GM21786 (cell line): Measurements from ENCODE around the gene RPL9.
"Not testable (repeated sequence)": the region's sequence is repeated elsewhere in the genome, so short reads cannot be mapped to it uniquely, and the experiment has no call there.

Experiments
- ATAC-seq: cut with Tn5 transposase; IDR thresholded peaks from one replicate; pipeline ENCODE4 v1.9.1; 2021; ENCODE audit not compliant: unreplicated experiment

Gene RPL9

DNA sequence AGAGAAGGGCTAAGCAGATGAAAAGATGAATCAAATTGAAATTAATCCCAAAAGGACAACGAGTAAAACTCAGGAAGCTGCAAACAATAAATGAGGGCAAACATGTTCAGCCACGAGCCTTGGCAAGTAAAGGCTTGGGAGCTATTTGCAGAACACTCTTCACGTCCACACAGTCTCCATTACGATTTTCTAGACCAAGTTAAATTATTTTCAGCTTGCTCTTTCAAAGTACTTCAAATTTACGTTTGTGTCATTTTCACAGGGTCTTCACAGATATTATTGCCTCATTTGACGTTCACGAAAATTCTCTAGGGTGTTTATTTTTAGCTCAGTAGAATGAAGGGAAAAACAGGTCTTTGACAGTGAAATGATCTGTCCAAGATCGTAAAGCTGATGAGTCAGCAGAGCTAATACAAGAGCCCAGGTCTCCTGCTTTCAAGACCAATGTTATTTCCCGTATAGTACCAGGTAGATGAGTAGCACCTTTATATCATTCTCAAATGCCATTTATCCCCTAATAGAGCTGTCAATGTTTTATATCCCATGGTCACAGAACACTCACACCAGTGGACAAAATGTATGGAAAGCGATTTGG lies 31.1 kb downstream of the RPL9 start:
- ATAC-seq = no peak

DNA sequence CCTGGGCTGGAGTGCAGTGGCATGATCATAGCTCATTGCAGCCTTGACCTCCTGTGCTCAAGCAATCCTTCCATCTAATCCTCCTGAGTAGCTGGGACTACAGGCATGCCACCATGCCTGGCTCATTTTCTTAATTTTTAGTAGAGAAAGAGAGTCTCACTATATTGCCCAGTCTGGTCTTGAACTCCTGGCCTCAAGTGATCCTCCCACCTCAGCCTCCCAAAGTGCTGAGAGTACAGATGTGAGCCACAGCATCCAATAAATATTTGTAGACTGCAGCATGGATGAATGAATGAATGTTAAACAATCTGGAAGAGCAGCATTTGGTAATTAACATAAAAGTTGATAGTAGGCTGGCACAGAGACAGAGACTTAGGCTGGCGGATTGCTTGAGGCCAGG lies 32.0 kb downstream of the RPL9 start:
- no peak for ATAC-seq

DNA sequence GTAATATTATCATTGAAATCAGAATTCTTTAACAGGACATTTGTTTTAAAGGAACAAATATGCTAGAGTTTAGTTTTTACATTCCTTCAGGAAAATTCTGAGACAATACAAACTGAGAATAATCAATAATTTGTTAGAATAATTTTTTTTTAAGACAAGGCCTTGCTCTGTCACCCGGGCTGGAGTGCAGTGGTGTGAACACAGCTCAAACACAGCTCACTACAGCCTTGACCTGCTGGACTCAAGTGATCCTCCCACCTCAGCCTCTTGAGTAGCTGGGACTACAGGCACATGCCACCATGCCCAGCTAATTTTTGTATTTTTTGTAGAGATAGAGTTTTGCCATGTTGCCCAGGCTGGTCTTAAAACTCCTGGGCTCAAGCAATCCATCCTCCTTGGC lies 33.4 kb downstream of the RPL9 start:
- ATAC-seq = not testable (repeated sequence)

DNA sequence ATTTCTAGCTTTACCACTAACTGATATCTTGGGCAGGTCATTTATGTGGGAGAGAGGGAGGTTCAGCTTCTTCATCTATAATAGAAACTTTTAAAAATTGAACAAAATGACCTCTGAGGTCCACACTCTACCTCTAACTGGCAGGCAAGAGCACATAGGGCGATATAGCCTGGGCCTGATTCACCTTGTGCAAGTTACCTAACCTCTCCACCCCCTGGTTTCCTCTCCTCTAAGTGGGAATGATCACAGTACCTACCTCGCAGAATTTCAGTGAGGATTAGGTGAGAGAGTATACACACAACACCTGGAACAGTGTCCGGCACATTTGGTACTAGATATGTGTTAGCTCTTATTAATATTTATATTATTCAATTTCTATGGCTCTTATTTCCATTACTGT lies 36.5 kb downstream of the RPL9 start:
- no peak for ATAC-seq

DNA sequence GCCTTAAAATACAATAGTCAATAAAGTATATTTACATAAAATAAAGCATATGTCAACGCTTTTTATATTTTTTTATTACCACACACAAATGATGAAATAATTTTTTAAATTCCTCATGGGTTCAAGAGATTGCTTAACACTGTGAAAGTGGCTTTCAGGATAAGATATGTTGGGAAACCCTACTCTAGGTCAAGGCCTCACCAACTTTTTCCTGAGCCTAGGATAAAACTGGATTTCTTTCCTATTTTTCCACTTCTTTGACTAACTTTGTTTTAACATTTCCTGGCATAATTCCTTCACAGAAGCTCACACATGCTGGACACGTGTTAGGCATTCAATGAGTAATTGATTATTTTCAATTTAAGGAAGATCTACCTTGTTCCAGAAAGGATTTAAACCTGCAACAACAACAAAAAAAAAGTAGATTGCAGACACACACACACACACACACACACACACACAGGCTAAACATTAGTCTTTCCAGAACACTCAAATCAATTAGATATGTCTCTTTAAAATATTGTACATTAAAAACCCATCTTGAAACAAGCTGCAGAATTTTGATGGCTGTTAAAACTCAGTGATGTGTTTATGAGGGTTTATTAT lies 42.9 kb downstream of the RPL9 start:
- no peak for ATAC-seq

DNA sequence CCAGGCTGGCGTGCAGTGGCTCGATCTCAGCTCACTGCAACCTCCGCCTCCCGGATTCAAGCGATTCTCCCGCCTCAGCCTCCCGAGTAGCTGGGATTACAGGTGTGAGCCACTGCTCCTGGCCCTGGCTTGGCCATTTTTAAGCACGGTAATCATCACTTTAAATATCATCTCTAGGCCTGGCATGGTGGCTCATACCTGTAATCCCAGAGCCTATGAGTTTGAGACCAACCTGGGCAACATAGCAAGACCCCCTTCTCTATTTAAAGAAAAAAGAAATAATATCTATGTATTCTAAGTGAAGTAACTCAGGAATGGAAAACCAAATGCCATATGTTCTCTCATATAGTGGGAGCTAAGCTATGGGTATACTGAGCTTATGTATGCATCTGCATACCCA lies 47.2 kb downstream of the RPL9 start:
- ATAC-seq = not testable (repeated sequence)

DNA sequence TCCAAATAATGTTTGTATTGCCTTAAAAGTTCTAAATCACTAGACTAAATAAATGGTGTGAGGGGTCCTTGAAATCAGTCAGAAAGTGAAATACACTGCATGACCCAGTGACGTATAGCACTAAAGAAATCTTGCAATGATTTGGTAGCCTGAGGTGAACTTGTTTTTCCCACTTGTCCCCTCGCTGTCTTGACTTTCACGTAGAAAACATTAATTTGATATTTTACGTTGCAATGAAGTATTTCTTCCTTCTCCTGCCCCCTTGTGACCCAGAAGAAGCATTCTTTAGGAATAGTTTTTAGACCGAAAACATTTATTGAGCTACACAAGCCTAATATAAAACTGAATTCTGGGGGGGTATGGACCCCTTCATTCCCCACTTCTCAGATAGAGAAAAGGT lies 48.3 kb downstream of the RPL9 start:
- no peak for ATAC-seq

DNA sequence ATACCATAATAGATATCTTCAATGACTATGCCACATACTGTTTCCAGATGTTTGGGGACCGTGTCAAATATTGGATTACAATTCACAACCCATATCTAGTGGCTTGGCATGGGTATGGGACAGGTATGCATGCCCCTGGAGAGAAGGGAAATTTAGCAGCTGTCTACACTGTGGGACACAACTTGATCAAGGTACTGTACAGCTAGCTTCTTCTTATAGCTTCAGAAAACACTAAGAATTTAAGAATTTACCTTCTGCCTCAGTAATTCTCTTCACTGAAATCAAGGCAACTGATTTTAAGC lies 51.2 kb downstream of the RPL9 start:
- no peak for ATAC-seq

DNA sequence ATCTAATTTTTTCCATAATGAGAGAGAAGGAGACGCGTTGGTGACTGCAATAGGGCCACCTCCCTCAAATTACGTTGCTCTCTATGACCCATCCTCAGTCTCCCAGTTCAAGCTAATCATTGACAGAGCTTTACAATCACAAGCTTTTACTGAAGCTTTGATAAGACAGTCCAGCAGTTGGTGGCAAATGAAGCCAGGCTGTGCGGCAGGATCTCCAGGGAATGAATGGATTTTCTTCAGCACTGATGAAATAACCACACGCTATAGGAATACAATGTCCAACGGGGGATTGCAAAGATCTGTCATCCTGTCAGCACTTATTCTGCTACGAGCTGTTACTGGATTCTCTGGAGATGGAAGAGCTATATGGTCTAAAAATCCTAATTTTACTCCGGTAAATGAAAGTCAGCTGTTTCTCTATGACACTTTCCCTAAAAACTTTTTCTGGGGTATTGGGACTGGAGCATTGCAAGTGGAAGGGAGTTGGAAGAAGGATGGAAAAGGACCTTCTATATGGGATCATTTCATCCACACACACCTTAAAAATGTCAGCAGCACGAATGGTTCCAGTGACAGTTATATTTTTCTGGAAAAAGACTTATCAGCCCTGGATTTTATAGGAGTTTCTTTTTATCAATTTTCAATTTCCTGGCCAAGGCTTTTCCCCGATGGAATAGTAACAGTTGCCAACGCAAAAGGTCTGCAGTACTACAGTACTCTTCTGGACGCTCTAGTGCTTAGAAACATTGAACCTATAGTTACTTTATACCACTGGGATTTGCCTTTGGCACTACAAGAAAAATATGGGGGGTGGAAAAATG lies 51.7 kb downstream of the RPL9 start, which contains the start of gene KLB:
TSS of gene KLB (plus strand) at position 168 of the 821 bp plus-strand sequence. CDS start at position 188, 20 bp downstream.
- ATAC-seq = no peak
